ENCODE data around the gene TBC1D22A.

Gene TBC1D22A

DNA sequence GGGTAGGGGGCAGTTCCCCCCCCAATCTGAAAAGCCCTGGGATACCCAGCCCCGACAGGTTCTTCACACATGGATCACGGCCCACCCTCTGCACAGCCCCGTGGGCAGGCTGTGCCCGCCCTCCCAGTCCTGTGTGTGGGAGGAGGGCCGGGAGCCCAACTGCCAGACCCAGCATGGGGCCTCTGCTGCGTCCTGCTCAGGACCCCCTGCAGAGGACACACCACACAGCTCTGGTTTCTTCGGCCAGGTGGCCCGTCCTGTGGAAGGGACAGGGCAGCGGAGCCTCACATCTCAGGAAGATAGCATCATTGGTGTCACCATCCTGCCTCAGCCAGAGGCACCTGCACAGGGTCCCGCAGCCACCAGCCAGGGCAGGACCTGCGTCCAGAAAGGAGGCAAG, 396.0 kb downstream of the TBC1D22A start:
- no peak overlapping the region for H3K4me2 ChIP-seq (ENCODE audit: low read length)
- H3K79me2 ChIP-seq (ENCODE audit: low read length): no peaks in the 10 kb centered on the region
- no peaks in the 10 kb centered on the region for H3K4me1 ChIP-seq (ENCODE audit: low read length)
- H3K27me3 ChIP-seq (ENCODE audit: low read depth, low read length): no peaks in the 10 kb centered on the region
- peaks cover 13% of the 10 kb centered on the region for H3K36me3 ChIP-seq (replicated peaks; ENCODE audit: low read depth, low read length)
- no peak overlapping the region for H3K9ac ChIP-seq (ENCODE audit: low read length)
- H4K20me1 ChIP-seq (ENCODE audit: insufficient read depth, low read length): peaks cover 81% of the 10 kb centered on the region
- TF ChIP-seq EZH2phosphoT487 (IDR thresholded peaks at IDR 0.05; ENCODE audit: low read depth): no peak
- TF ChIP-seq, protein P1, sequence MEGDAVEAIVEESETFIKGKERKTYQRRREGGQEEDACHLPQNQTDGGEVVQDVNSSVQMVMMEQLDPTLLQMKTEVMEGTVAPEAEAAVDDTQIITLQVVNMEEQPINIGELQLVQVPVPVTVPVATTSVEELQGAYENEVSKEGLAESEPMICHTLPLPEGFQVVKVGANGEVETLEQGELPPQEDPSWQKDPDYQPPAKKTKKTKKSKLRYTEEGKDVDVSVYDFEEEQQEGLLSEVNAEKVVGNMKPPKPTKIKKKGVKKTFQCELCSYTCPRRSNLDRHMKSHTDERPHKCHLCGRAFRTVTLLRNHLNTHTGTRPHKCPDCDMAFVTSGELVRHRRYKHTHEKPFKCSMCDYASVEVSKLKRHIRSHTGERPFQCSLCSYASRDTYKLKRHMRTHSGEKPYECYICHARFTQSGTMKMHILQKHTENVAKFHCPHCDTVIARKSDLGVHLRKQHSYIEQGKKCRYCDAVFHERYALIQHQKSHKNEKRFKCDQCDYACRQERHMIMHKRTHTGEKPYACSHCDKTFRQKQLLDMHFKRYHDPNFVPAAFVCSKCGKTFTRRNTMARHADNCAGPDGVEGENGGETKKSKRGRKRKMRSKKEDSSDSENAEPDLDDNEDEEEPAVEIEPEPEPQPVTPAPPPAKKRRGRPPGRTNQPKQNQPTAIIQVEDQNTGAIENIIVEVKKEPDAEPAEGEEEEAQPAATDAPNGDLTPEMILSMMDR (IDR thresholded peaks at IDR 0.05; ENCODE audit: low read depth, low read length): no peak
- no peaks in the 10 kb centered on the region for H3K9me3 ChIP-seq (ENCODE audit: insufficient read depth, low read length)
- H3K4me3 ChIP-seq (ENCODE audit: low read length): no peak overlapping the region
- no peak overlapping the region for H2AFZ ChIP-seq (ENCODE audit: low read depth, low read length)
- no peak overlapping the region for H3K27ac ChIP-seq (ENCODE audit: low read length)

DNA sequence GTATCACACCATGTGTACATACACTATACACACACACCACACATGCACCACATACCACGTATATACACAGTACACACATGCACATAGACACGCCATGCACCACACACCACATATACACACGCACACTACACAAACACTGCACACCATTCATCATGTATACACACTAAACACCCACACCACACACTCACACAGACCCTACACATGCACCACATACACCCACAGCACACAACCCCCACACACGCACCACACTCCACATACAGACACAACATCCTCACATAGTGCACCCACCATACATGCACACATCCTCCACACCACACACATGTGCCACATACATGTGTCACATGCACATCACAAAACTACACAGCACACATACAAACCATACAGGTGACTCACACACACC, 397.1 kb downstream of the TBC1D22A start:
- Histone ChIP-seq H3K27ac (ENCODE audit: low read length) (no peak overlapping the region), H3K79me2 (ENCODE audit: low read length) (no peaks in the 10 kb centered on the region), H4K20me1 (ENCODE audit: insufficient read depth, low read length) (peaks cover 80% of the 10 kb centered on the region), H3K9me3 (ENCODE audit: insufficient read depth, low read length) (no peaks in the 10 kb centered on the region), H2AFZ (ENCODE audit: low read depth, low read length) (no peak overlapping the region), H3K4me2 (ENCODE audit: low read length) (no peak overlapping the region), H3K36me3 (replicated peaks; ENCODE audit: low read depth, low read length) (peaks cover 13% of the 10 kb centered on the region), H3K27me3 (ENCODE audit: low read depth, low read length) (no peaks in the 10 kb centered on the region), H3K4me1 (ENCODE audit: low read length) (no peaks in the 10 kb centered on the region), H3K9ac (ENCODE audit: low read length) (no peak overlapping the region), H3K4me3 (ENCODE audit: low read length) (no peak overlapping the region)
- TF ChIP-seq, protein P1 (IDR thresholded peaks at IDR 0.05; ENCODE audit: low read depth, low read length): no peak
- TF ChIP-seq EZH2phosphoT487 (IDR thresholded peaks at IDR 0.05; ENCODE audit: low read depth): no peak

DNA sequence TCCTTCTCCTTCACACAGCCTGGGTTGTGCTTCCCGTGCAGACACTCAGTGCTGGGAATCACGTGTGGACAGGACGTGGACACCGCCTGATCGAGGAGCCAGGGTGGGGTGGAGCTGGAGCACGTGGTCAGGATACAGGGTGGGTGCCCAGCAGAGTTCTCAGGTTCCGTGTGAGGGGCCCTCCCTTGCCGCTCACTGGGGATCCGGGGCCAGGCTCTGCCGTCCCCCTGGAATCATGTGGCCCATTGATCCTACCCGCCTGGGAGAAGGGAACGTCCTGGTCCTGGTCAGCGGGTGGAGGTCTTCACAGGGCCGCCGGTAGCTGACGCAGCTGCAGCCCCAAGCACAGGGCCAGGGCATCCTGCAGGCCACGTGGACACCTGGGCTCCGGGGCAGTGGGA, 397.7 kb downstream of the TBC1D22A start:
- Histone ChIP-seq H3K27me3 (ENCODE audit: low read depth, low read length) (no peaks in the 10 kb centered on the region), H3K4me2 (ENCODE audit: low read length) (no peak overlapping the region), H2AFZ (ENCODE audit: low read depth, low read length) (no peak overlapping the region), H3K27ac (ENCODE audit: low read length) (no peak overlapping the region), H3K4me3 (ENCODE audit: low read length) (no peak overlapping the region), H3K9ac (ENCODE audit: low read length) (no peak overlapping the region), H4K20me1 (ENCODE audit: insufficient read depth, low read length) (peaks cover 79% of the 10 kb centered on the region), H3K9me3 (ENCODE audit: insufficient read depth, low read length) (no peaks in the 10 kb centered on the region), H3K79me2 (ENCODE audit: low read length) (no peaks in the 10 kb centered on the region), H3K4me1 (ENCODE audit: low read length) (peaks cover under 1% of the 10 kb centered on the region; the same call in 1 of the 2 replicates), H3K36me3 (replicated peaks; ENCODE audit: low read depth, low read length) (peaks cover 13% of the 10 kb centered on the region)
- TF ChIP-seq EZH2phosphoT487 (IDR thresholded peaks at IDR 0.05; ENCODE audit: low read depth): no peak
- TF ChIP-seq, protein P1 (IDR thresholded peaks at IDR 0.05; ENCODE audit: low read depth, low read length): no peak

DNA sequence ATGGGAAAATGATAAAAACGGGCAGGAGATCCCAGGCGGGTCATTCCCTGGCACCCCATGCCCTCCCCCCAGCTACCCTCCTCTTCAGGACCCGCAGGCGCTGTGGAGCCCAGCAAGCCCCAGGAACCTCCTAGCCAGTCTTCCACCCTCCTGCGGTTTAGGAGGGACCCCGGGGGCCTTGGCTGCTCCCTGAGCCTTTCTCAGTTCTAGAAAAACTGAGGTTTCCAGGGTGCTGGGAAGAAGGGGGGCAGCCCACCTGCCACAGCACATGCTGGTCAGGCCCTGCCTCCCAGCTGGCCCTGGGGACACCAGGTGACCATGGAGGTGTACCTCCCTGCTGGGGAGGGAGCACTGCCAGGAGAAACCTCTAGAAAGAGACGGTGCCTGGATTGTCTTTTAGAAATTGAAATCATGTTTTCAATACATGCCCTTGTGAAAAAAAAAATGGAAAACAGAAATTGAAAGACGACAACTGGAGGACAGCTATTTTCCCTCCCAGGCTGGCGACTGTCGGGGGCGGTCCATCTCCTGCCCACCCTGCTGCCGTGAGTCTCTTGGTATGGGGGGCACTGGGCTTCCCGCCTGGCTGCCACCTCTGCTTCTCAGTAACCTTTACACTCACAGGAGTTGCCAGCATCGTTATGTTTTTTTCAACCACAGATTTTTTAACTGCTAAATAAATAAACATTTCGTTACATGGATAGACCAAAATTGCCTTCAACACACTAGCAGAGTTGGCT, 398.5 kb downstream of the TBC1D22A start:
- Histone ChIP-seq H3K36me3 (replicated peaks; ENCODE audit: low read depth, low read length) (peaks cover 15% of the 10 kb centered on the region), H3K9me3 (ENCODE audit: insufficient read depth, low read length) (no peaks in the 10 kb centered on the region), H3K4me3 (ENCODE audit: low read length) (no peak overlapping the region), H3K4me1 (ENCODE audit: low read length) (peaks cover 7% of the 10 kb centered on the region), H4K20me1 (ENCODE audit: insufficient read depth, low read length) (peaks cover 78% of the 10 kb centered on the region), H3K4me2 (ENCODE audit: low read length) (no peak overlapping the region), H3K79me2 (ENCODE audit: low read length) (no peaks in the 10 kb centered on the region), H3K27me3 (ENCODE audit: low read depth, low read length) (no peaks in the 10 kb centered on the region), H3K9ac (ENCODE audit: low read length) (no peak overlapping the region), H3K27ac (ENCODE audit: low read length) (no peak overlapping the region), H2AFZ (ENCODE audit: low read depth, low read length) (no peak overlapping the region)
- TF ChIP-seq EZH2phosphoT487 (IDR thresholded peaks at IDR 0.05; ENCODE audit: low read depth): no peak

All from OCI-LY3 (cell line).